HepG2 (cell line): Measurements from ENCODE around the gene STUB1. TPM values are rescaled to one million over a fixed set of nuclear protein-coding genes. Genes with fewer than 3 reads are reported as not detected.

ENCODE experiments used
- EED ChIP-seq: sonication (generic); formaldehyde crosslinking; IDR thresholded peaks from 2 replicates; pipeline ENCODE4 v1.5.0; 2020; ENCODE audit warnings: mild to moderate bottlenecking, missing genetic modification reagents
- ELF1 ChIP-seq: sonication (generic); formaldehyde crosslinking; IDR thresholded peaks from 2 replicates; pipeline ENCODE4 v1.4.0; 2020; ENCODE audit warnings: missing genetic modification reagents
- HNRNPL ChIP-seq: fragments of 200-400 bp; formaldehyde crosslinking; IDR thresholded peaks from 2 replicates; pipeline ENCODE4 v1.6.1; 2017; ENCODE audit warnings: mild to moderate bottlenecking, low read depth, low read length
- RFXANK ChIP-seq: IDR thresholded peaks from 2 replicates; pipeline ENCODE4 v1.6.1; 2016
- ZNF138 ChIP-seq: sonication (generic); formaldehyde crosslinking; IDR thresholded peaks from 2 replicates; pipeline ENCODE4 v1.5.0; 2020; ENCODE audit warnings: mild to moderate bottlenecking, low read depth, missing genetic modification reagents
- ZNF446 ChIP-seq: sonication (generic); formaldehyde crosslinking; IDR thresholded peaks from 2 replicates; pipeline ENCODE4 v1.5.0; 2020; ENCODE audit warnings: mild to moderate bottlenecking, missing genetic modification reagents
- ZNF501 ChIP-seq: sonication (generic); formaldehyde crosslinking; IDR thresholded peaks from 2 replicates; pipeline ENCODE4 v1.5.1; 2020; ENCODE audit warnings: mild to moderate bottlenecking, moderate library complexity, missing genetic modification reagents
- ZSCAN12 ChIP-seq: sonication (generic); formaldehyde crosslinking; IDR thresholded peaks from 2 replicates; pipeline ENCODE4 v1.9.0; 2021; ENCODE audit warnings: mild to moderate bottlenecking, missing genetic modification reagents
- polyA plus RNA-seq, 8 experiments: library from polyadenylated mRNA; depleted of rRNA in 3 of 8; stranded (reverse) in 7 of 8; unstranded in 1 of 8; fragments of >200 nt; fragmentation: Illumina TruSeq in 4 of 8; extraction: Trizol in 4 of 8; gene quantifications; 2 replicates each; pipeline versions ENCODE4 v1.2.1 to v1.2.3, GENCODE V29; 2011 to 2016; ENCODE audit warnings: low read depth in 4 of 8, missing spikeins in 1 of 8, mixed read lengths in 1 of 8; ENCODE audit not compliant: insufficient read depth in 1 of 8
- total RNA-seq, 5 experiments: library from RNA; depleted of rRNA; stranded (reverse); fragments of >200 nt; fragmentation: Illumina TruSeq; extraction: Trizol; gene quantifications; 2 replicates each; pipeline ENCODE4 v1.2.3, GENCODE V29; 2016; ENCODE audit warnings: low read depth in 1 of 5
- TF ChIP-seq, protein P1 (sequence below): sonication (generic); formaldehyde crosslinking; IDR thresholded peaks from 2 replicates; pipeline ENCODE4 v1.4.0; 2020; ENCODE audit warnings: missing genetic modification reagents
- TF ChIP-seq, protein P2 (sequence below): sonication (generic); formaldehyde crosslinking; conservative IDR thresholded peaks from 2 replicates; pipeline ENCODE4 v1.5.0; 2020; ENCODE audit warnings: missing genetic modification reagents
- TF ChIP-seq, protein P3 (sequence below): sonication (generic); formaldehyde crosslinking; IDR thresholded peaks from 2 replicates; pipeline ENCODE4 v1.4.0; 2020; ENCODE audit warnings: mild to moderate bottlenecking, missing genetic modification reagents
- TF ChIP-seq, protein P4 (sequence below): sonication (generic); formaldehyde crosslinking; IDR thresholded peaks from 2 replicates; pipeline ENCODE4 v1.5.1; 2020; ENCODE audit warnings: missing genetic modification reagents, mild to moderate bottlenecking, borderline replicate concordance
- TF ChIP-seq, protein P5 (sequence below): sonication (generic); formaldehyde crosslinking; IDR thresholded peaks from 2 replicates; pipeline ENCODE4 v1.4.0; 2020; ENCODE audit warnings: missing genetic modification reagents, mild to moderate bottlenecking, borderline replicate concordance
- TF ChIP-seq, protein P6 (sequence below): sonication (generic); formaldehyde crosslinking; IDR thresholded peaks from 2 replicates; pipeline ENCODE4 v1.4.0; 2020; ENCODE audit warnings: mild to moderate bottlenecking, missing genetic modification reagents
- TF ChIP-seq, protein P7 (sequence below): sonication (generic); formaldehyde crosslinking; IDR thresholded peaks from 2 replicates; pipeline ENCODE4 v1.8.0; 2022; ENCODE audit warnings: mild to moderate bottlenecking, missing genetic modification reagents, moderate library complexity

Gene STUB1
- total and polyA plus RNA-seq, 2 of the 13 experiments (the other 11 are each of a cell fraction or from before 2014, with no cell fraction given) = 52.9 to 78.2 TPM

DNA sequence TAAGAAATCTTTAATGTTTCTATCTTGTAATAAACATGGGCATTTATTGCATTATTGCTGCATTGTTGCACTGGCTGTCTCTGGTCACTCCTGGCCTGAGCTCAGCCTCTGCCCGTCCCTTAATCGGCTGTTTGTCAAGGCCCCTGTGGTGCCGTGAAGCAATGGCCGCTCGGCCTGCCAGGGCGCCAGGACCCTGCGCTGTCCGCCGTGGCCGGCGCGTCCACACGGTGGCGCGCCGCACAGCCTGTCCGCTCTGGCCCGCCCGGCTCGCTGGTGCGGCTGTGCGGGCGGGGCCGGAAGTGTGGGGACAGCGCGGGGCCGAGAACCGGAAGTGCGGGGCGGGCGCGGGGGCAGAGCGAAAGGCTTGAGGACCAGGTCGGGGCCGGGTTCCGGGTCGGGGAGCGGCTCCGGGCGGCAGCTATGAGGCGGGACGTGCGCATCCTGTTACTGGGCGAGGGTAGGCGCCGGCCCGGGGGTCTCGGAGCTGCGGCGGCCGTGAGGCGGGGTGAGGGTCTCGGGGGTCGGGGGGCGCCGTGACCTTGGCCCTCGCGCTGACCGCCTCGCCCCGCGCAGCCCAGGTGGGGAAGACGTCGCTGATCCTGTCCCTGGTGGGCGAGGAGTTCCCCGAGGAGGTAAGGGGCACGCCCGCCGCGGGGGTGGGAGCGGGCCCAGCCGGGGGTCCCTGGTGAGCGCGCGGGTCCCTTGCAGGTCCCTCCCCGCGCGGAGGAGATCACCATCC, 12.3 kb upstream of the STUB1 start, which contains the start of gene RHOT2 (continued):
- TF ChIP-seq, protein P1, sequence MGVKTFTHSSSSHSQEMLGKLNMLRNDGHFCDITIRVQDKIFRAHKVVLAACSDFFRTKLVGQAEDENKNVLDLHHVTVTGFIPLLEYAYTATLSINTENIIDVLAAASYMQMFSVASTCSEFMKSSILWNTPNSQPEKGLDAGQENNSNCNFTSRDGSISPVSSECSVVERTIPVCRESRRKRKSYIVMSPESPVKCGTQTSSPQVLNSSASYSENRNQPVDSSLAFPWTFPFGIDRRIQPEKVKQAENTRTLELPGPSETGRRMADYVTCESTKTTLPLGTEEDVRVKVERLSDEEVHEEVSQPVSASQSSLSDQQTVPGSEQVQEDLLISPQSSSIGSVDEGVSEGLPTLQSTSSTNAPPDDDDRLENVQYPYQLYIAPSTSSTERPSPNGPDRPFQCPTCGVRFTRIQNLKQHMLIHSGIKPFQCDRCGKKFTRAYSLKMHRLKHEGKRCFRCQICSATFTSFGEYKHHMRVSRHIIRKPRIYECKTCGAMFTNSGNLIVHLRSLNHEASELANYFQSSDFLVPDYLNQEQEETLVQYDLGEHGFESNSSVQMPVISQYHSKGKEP (CRISPR knock-in tag) = no peak; the same call in 1 of the 2 replicates
- TF ChIP-seq, protein P2, sequence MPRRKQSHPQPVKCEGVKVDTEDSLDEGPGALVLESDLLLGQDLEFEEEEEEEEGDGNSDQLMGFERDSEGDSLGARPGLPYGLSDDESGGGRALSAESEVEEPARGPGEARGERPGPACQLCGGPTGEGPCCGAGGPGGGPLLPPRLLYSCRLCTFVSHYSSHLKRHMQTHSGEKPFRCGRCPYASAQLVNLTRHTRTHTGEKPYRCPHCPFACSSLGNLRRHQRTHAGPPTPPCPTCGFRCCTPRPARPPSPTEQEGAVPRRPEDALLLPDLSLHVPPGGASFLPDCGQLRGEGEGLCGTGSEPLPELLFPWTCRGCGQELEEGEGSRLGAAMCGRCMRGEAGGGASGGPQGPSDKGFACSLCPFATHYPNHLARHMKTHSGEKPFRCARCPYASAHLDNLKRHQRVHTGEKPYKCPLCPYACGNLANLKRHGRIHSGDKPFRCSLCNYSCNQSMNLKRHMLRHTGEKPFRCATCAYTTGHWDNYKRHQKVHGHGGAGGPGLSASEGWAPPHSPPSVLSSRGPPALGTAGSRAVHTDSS = no peak
- TF ChIP-seq ZSCAN12 (0 out of 2 replicates have a peak, but pooled peaks have one; percentile 66), RFXANK (0 out of 2 replicates have a peak, but pooled peaks have one; percentile 46), ZNF138 (CRISPR knock-in tag) (no peak), EED (CRISPR knock-in tag) (no peak), ELF1 (CRISPR knock-in tag) (peak; percentile 75), ZNF446 (CRISPR knock-in tag) (no peak), ZNF501 (peak; percentile 17; the same call in 1 of the 2 replicates), HNRNPL (0 out of 2 replicates have a peak, but pooled peaks have one; percentile 10)
- TF ChIP-seq, protein P3, sequence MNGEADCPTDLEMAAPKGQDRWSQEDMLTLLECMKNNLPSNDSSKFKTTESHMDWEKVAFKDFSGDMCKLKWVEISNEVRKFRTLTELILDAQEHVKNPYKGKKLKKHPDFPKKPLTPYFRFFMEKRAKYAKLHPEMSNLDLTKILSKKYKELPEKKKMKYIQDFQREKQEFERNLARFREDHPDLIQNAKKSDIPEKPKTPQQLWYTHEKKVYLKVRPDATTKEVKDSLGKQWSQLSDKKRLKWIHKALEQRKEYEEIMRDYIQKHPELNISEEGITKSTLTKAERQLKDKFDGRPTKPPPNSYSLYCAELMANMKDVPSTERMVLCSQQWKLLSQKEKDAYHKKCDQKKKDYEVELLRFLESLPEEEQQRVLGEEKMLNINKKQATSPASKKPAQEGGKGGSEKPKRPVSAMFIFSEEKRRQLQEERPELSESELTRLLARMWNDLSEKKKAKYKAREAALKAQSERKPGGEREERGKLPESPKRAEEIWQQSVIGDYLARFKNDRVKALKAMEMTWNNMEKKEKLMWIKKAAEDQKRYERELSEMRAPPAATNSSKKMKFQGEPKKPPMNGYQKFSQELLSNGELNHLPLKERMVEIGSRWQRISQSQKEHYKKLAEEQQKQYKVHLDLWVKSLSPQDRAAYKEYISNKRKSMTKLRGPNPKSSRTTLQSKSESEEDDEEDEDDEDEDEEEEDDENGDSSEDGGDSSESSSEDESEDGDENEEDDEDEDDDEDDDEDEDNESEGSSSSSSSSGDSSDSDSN (CRISPR knock-in tag) = peak; percentile 64; the same call in 1 of the 2 replicates
- TF ChIP-seq, protein P4, sequence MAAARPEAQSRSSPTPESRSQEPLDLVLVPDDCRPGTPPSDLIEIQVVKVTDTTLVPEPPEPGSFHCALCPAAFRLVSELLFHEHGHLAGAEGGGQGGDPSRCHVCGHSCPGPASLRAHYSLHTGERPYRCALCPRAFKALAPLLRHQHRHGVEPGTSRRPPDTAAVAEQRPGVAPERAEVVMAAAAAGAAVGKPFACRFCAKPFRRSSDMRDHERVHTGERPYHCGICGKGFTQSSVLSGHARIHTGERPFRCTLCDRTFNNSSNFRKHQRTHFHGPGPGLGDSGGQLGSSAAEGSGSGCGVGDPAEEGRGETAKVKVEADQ (CRISPR knock-in tag) = peak; percentile 90; the same call in 1 of the 2 replicates
- TF ChIP-seq, protein P5, sequence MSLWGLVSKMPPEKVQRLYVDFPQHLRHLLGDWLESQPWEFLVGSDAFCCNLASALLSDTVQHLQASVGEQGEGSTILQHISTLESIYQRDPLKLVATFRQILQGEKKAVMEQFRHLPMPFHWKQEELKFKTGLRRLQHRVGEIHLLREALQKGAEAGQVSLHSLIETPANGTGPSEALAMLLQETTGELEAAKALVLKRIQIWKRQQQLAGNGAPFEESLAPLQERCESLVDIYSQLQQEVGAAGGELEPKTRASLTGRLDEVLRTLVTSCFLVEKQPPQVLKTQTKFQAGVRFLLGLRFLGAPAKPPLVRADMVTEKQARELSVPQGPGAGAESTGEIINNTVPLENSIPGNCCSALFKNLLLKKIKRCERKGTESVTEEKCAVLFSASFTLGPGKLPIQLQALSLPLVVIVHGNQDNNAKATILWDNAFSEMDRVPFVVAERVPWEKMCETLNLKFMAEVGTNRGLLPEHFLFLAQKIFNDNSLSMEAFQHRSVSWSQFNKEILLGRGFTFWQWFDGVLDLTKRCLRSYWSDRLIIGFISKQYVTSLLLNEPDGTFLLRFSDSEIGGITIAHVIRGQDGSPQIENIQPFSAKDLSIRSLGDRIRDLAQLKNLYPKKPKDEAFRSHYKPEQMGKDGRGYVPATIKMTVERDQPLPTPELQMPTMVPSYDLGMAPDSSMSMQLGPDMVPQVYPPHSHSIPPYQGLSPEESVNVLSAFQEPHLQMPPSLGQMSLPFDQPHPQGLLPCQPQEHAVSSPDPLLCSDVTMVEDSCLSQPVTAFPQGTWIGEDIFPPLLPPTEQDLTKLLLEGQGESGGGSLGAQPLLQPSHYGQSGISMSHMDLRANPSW (CRISPR knock-in tag) = no peak
- TF ChIP-seq, protein P6, sequence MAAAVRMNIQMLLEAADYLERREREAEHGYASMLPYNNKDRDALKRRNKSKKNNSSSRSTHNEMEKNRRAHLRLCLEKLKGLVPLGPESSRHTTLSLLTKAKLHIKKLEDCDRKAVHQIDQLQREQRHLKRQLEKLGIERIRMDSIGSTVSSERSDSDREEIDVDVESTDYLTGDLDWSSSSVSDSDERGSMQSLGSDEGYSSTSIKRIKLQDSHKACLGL = peak; percentile 71
- TF ChIP-seq, protein P7, sequence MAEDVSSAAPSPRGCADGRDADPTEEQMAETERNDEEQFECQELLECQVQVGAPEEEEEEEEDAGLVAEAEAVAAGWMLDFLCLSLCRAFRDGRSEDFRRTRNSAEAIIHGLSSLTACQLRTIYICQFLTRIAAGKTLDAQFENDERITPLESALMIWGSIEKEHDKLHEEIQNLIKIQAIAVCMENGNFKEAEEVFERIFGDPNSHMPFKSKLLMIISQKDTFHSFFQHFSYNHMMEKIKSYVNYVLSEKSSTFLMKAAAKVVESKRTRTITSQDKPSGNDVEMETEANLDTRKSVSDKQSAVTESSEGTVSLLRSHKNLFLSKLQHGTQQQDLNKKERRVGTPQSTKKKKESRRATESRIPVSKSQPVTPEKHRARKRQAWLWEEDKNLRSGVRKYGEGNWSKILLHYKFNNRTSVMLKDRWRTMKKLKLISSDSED (CRISPR knock-in tag) = no peak
